G401.6 (cell line): ENCODE results near the gene SNX6.
"Not testable (repeated sequence)": the region's sequence is repeated elsewhere in the genome, so short reads cannot be mapped to it uniquely, and the experiment has no call there.

ENCODE experiments used
- FAIRE-seq: peaks from 2 replicates; lab custom pipeline; 2012; peaks lifted over from hg19 to GRCh38; lab: Jason Lieb, UNC

Gene SNX6

DNA sequence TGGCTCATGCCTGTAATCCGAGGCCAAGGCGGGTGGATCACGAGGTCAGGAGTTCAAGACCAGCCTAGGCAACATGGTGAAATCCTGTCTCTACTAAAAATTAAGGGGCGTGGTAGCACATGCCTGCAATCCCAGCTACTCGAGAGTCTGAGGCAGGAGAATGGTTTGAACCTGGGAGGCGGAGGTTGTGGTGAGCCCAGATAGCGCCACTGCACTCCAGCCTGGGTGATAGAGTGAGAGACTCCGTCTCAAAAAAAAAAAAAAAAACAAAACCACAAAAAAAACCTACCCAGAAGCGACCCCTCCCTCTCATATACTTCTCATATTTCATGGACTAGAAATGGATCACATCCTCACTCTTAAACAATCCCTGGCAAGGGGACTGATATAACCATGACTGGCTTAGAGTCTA lies 4.4 kb upstream of the SNX6 start:
- not testable (repeated sequence) for FAIRE-seq

DNA sequence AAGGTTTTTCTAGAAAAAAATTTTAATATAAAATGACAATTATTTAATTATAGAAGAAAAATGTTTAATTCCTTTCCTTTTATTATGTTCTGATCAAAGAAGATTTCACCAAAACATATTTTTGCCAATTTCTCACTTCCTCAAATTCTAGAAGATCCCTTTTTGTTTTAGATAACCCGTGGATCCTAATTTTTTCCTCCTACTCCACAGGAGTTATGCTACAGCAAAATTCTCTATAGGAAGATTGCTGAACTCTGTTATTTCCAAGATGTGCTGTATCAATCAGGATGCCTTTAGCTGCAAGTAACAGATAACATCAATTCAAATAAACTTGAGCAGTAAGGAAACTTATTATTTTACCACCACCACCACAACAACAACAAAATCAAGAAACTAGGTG lies 3.8 kb upstream of the SNX6 start:
- FAIRE-seq: no peak

DNA sequence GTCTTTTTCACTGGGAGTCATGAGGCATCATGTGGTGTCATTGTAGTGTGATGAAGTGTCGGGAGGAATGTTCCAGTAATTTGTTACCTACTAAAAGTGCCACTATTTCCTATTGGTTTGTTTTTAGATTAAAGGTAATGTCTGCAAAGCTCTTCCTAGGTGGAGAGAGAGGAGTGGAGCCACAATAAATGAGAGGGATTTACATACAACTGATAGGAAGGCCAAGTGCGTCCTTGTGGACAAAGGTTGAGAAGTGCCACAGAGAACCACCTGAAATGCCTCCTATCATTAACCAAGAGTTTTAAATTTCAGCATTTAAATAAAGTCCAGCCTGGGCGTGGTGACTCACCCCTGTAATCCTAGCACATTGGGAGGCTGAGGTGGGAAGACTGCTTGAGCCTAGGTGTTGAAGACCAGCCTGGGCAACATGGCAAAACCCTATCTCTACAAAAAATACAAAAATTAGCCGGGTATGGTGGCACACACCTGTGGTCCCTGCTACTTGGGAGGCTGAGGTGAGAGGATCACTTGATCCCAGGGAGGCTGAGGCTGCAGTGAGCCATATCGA lies 2.5 kb upstream of the SNX6 start:
- no peak for FAIRE-seq

DNA sequence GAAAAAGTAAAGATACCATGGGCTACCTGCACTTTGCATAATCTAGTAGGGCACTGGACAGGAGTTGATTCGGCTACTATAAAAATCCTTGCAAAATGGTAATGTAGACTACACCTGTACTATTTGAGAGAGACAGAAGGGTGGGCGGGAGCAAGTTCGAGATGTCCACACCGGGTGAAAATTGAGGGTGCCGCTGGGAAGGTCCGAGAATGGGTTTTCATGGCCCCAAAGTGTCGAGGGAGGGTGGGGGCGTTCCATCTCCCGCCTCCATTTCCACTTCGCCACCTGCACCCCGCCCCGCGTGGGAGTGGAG lies 648 bp downstream of the SNX6 start:
- no peak for FAIRE-seq

DNA sequence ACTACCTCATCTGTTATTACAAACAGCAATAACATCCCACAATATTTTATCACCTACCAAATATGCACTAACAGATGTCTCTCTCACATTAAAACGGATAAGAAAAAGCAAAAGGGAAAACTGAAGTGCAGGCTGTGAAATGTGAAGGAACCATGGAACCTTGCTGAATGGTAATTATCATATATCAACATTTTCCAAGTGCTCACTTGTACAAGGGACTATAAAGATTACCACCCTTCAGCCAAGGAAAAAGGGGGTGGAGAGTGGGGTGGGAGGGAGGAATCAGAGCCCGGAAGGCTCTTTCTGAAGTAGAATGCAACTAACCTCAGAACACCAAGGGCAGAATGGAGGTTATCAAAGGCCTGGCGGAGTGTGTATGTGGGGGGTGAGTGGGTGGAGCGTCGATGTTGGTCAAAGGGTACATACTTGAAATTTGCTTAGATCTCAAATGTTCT lies 1.2 kb downstream of the SNX6 start:
- FAIRE-seq: no peak

DNA sequence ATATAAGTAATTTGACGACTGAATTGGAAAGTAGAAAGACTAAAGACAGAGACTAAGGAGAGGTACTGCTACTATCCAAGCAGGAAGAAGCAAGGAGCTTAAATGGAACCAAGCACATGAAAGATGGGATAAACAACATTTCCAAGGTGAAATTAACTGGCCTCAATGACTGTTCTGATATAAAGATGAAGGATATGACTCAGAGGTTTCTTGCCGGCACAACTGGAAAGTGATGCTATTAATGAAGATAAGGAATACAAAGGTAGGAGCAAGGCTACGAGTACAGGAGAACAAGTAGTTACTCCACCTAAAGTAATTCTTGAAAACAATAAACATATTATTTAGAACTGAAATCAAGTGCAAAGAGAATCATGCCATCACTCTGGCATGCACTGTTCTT lies 6.4 kb downstream of the SNX6 start:
- FAIRE-seq: no peak

DNA sequence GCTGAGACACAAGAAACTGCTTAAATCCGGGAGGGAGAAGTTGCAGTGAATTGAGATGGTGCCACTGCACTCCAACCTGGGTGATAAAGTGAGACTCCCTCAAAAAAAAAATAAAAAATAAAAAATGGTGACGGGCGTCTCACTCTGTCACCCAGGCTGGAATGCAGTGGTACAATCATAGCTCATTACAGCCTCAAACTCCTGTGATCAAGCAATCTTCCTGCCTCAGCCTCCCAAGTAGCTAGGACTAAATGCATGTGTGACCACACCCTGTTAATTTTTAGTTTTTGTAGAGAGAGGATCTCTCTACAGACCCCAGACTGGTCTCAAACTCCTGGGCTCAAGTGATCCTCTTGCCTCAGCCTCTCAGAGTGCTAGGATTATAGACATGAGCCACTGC lies 9.1 kb downstream of the SNX6 start:
- no peak for FAIRE-seq

DNA sequence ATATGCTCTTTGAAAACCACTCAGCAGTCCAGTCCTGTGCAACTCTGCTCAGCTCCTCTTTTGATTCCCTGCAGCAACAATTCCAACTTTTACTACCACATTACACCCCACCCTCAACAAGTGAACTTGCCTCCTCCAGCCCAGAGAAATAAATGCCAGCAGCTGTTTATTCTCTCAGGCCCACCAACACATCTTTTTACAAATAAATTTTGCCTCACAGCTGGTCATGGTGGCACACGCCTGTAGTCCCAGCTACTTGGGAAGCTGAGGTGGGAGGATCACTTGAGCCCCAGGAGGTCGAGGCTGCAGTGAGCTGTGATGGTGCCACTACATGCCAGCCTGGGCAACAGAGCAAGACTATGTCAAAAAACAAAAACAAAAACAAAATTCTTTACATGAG lies 9.8 kb downstream of the SNX6 start:
- FAIRE-seq: no peak

DNA sequence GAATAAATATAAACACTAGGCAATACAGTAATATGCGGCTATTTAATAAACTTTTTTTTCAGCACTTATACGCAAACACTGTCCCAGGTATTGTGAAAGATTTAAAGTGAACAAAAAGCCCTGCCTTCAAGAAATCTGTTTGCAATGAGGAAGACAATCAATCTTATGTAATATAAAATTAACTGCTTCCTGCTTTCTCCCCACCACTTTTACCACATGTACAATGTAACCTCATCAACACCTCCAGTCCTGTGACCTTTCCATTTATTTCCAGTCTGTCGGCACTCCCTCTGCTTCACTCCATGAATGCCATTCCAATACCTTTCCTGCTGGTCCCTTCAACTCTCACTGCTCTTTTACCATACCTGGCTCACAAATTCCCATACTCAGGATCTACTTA lies 10.5 kb downstream of the SNX6 start:
- no peak for FAIRE-seq

DNA sequence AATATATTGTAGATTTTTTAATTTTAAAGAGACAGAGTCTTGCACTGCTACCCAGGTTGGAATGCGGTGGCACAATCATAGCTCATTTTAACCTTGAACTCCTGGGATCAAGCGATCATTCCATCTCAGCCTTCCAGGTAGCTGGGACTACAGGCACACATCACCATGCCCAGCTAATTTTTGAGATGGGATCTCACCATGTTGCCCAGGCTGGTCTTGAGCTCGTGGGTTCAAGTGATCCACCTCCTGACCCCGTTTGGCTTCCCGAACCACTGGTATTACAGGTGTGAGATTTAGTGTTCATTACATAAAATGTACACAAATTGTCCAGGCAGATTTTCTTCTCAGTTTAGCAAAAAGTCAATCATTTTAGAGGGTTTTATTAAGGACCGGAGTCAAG lies 13.6 kb downstream of the SNX6 start:
- FAIRE-seq: no peak

DNA sequence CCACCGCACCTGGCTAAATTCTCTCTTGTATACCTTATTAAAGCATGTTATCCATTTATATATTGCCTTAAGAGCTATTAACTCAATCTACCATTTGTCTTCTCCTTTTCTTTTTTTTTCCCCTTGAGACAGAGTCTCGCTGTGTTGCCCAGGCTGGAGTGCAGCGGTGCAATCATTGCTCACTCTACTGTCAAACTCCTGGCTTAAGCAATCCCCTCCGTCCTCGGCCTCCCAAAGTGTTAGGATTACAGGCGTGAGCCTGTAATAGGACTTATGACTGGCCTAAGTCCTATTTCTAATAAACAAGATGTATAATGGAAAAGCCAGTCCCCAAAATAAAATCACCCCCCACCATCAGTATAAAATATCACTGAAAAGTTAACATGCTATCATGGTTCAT lies 14.4 kb downstream of the SNX6 start:
- FAIRE-seq: no peak

DNA sequence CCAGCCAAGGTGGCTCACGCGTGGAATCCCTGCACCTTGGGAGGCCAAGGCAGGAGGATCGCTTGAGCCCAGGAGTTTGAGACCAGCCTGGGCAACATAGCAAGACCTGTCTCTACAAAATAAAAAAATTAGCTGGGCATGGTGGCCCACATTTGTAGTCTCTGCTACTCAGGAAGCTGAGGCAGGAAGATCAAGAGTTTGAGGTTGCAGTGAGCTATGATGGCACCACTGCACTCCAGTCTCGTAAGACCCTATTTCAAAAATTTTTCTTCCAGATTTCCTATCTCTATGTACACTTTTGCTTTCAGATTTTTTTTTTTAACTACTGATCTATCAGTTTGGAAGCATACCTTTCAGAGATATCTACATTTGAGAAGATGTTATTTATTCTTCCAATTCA lies 15.3 kb downstream of the SNX6 start:
- no peak for FAIRE-seq

DNA sequence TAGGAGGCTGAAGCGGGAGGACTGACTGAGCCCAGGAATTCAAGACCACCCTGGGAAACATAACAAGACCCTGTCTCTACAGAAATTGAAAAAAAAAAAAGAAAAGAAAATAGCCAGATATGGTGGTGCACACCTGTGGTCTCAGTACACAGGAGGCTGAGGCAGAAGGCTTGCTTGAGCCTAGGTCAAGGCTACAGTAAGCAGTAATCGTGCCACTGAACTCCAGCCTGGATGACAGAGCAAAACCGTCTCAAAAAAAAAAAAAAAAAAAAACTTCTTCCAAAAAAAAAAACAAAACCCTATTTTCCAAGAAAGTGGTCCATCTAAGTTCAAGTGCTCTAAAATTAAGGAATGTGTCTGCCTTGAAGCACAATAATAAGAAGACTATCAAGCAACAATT lies 19.8 kb downstream of the SNX6 start:
- FAIRE-seq: no peak

DNA sequence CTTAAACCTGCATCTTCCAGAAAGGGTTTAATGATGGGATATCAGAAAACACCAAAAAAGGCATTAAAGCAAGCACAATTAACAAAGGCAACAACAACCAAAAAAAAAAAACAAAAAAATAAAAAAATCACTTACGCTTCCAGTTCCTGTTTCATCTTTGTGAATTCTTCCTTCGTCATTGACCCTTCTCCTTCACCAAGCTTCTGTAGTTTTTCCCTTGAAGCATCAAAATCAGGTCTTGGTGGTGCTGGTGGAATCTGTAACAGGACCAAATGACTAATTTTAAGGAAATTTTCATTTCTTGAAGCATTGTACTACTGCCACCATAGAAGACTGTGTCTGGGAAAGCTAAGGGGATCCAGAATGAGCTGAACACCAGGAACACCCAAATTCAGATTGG lies 24.5 kb downstream of the SNX6 start:
- no peak for FAIRE-seq

DNA sequence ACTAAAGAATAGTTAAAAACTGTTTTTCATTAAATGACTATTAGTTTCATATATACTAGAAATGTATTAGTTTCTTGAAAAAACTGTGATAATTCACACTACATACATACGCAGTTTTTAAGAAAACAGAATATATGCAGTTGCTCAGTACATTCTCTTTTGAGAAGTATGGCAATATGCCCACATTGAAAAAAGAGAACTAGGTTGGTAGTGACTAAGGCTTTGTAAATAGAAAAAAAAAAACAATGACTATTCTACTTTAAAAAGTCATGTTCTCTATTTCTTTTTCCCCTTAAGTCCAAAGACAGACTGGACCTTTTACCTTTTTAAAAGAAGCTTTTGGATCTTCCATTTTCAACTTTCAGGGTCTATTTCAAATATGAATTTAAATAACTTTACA lies 25.0 kb downstream of the SNX6 start:
- FAIRE-seq: no peak

DNA sequence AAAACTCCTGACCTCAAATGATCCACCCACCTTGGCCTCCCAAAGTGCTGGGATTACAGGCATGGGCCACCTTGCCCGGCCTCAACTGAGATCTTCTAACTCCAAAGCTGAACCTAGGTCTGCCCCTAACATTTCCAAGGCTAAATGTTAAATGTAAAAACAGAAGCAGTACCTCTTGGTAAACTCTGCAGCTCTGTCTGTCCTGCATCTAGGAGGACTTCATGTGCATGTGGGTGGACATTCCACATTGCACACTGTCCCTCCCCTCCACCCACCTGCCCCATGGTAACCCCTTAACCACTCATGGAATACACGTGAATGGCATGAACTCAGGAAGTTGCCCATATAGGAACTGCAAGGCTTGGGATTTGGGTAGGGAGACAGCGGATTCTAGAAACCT lies 33.1 kb downstream of the SNX6 start:
- FAIRE-seq: no peak

DNA sequence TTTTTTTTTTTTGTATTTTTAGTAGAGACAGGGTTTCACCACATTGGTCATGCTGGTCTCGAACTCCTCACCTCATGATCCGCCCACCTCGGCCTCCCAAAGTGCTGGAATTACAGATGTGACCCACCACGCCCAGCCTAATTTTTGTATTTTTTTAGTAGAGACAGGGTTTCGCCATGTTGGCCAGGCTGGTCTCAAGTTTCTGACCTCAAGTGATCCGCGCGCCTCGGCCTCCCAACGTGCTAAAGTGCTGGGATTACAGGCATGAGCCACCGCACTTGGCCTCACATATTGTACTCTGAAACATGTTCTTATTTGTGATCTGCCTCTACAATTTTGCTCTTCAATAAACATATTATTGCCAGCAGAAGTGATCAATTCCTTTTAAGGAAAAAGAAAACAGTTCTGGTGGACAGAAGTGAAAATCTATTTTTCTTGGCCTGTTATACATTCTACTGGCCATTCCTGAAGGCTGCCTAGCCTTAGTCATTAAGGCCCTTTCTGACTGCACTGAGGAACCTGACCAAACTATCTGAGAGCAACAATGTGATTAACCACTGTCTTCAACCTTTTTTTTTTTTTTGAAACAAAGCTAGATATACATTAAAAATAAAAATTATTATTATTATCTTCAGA lies 36.1 kb downstream of the SNX6 start:
- FAIRE-seq: no peak

DNA sequence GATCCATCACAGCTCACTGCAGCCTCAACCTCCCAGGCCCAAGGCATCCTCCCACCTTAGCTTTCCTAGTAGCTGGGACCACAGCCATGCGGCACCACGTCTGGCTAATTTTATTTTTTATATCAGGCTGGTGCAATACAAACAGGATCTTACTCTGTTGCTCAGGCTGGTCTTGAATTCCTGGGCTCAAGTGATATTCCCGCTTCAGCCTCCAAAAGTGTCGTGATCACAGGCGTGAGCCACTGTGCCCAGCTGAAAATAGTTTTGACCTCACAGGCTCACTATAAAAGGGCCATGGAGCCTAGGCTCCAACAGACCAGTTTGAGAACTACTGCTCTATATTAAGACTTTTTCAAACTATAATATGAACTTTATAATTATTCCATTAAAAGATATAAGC lies 37.3 kb downstream of the SNX6 start:
- FAIRE-seq: no peak

DNA sequence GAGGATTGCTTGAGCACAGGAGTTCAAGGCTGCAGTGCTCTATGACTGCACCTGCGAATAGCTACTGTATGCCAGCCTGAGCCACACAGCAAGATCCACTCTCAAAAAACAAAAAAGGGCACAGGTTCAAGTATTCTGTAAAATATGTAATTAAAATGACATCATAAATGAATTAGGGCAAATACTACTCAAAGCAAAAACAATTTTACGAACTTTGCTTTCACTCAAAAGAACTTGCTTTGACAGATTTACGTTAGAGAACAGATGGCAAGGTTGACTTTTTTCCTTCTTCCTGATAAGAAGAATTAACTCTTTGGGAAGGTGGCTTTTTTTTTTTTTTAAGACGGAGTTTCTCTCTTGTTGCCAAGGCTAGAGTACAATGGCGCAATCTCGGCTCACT lies 46.4 kb downstream of the SNX6 start:
- FAIRE-seq: no peak

DNA sequence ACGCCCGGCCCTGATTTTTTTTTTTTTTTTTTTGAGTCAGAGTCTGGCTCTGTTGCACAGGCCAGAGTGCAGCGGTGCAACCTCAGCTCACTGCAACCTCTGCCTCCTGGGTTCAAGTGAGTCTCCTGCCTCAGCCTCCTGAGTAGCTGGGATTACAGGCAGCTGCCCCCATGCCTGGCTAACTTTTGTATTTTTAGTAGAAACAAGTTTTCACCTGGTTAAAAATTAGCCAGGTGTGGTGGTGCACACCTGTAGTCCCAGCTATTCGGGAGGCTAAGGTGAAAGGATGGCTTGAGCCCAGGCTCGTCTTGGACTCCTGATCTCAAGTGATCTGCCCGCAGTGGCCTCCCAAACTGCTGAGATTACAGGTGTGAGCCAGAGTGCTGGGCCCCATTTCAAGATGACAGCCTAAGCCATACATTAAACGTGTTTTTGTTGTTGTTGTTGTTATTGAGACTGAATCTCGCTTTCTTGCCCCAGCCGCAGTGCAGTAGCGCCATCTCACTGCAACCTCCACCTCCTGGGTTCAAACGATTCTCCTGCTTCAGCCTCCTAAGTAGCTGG lies 47.7 kb downstream of the SNX6 start:
- FAIRE-seq: no peak

DNA sequence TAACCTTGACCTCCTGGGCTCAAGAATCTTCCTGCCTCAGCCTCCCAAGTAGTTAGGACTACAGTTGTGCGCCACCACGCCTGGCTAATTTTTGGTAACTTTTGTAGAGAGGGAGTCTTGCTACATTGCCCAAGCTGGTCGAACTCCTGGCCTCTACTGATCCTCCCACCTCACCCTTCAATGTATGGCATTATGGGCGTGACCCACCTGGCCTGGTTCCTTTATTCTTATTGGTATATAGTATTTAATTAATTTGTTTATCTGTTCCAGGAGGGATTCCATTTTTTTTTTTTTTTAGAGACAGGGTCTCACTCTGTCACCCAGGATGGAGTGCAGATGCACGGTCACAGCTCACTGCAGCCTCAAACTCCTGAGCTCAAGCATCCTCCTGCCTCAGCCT lies 49.6 kb downstream of the SNX6 start:
- no peak for FAIRE-seq

DNA sequence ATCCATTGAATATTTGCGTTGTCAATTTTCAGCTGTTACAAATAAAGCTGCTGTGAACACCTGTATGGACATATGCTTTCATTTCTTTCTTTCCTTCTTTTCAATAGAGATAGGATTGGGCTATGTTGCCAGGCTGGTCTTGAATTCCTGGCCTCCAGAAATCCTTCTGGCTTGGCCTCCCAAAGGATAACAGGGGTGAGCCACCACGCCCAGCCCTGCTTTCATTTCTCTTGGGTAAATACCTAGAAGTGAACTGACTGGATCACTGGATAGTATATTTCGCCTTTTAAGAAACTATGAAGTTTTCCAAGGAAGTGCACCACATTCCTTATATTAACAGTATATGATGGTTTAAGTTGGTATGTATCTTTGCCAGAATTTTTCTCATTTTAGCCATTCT lies 58.2 kb downstream of the SNX6 start:
- no peak for FAIRE-seq

DNA sequence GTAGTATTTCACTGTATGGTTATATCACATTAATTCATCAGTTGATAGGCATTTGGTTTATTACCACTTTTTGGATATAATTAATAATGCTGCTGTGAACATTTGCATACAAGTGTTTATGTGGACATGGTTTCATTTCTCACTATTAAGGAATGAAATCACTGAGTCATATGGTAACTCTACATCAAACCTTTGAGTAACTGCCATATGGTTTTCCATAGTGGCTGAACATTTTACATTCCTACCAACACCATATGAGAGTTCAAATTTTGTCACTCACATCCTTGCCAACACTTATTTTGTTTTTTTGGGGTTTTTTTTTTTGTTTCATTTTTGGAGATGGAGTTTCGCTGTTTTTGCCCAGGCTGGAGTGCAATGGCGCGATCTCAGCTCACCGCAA lies 60.2 kb downstream of the SNX6 start:
- no peak for FAIRE-seq

DNA sequence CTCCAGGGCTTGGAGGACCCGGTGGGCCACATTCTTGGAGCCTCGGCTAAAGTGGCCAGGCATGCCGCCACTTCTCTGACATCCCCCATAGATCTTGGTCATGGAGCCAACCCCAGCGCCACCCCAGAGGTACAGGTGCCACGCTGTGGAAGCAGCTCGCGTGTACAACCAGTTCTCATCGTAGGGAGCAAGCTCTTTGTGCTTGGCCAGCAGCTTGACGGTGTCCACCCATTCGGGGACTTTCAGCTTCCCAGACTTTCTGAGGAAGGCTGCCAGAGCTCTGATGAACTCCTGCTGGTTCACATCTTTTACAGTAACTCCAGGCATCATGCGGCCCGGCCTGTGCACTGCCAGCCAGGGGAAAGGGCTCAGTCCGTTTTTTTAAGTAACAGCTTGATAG lies 61.1 kb downstream of the SNX6 start:
- no peak for FAIRE-seq

DNA sequence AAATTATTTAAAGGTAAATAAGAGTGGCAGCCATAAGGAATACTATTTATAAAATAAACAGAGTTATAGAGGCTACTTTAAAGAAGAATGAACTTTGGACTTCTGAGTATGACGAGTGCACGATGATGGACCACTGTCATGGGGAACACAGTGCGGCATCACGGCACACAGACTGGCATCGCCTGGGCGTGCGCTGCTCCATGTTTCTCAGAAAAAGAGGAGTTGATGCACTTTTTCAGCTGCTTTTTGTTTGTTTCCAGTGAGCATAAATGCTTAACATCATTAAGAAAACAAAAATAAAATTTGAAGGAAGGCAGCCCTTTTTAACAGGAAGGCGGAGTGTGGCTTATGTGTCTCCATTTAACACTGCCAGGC lies 67.2 kb downstream of the SNX6 start:
- no peak for FAIRE-seq
